ENCODE data around the gene MDK.

- no peak for TF ChIP-seq CTCF (conservative IDR thresholded peaks at IDR 0.05 in 1 of 2, IDR thresholded peaks at IDR 0.05 in 1 of 2; ENCODE audit: extremely low read depth in 1 of 2, insufficient read depth in 1 of 2, low read depth in 1 of 2, low read length in 2 of 2)
- TF ChIP-seq EZH2 (IDR thresholded peaks at IDR 0.05; ENCODE audit: borderline replicate concordance, low read length) = no peak
Observed at GRCh38 chr11:46417711-46418110, 36.2 kb downstream of the MDK start.

Data from mammary epithelial cell (primary cell).